ENCODE results near the gene PTPRD. TPM values are rescaled to one million over a fixed set of nuclear protein-coding genes. Genes with fewer than 3 reads are reported as not detected.

Gene PTPRD
- total RNA-seq, 1 experiment from 2014 or later, result 32.5 TPM

- Histone ChIP-seq H3K27ac (ENCODE audit: insufficient read length, low read depth, low read length) (no peak overlapping the region), H4K91ac (ENCODE audit: insufficient read length, low read depth, low read length) (no peak overlapping the region), H4K5ac (ENCODE audit: insufficient read length, low read depth, low read length) (no peak overlapping the region), H3K23ac (ENCODE audit: insufficient read length, low read depth, low read length) (no peak overlapping the region), H3K79me2 (ENCODE audit: insufficient read depth, low read length) (no peaks in the 10 kb centered on the region), H3K9me3 (ENCODE audit: control insufficient read depth, low read depth, low read length) (no peaks in the 10 kb centered on the region), H2BK120ac (ENCODE audit: low read depth, low read length, poor library complexity, severe bottlenecking) (no peak overlapping the region), H4K20me1 (ENCODE audit: control insufficient read depth, insufficient read depth, insufficient read length) (no peaks in the 10 kb centered on the region), H3K14ac (ENCODE audit: insufficient read depth, low read length) (no peak overlapping the region), H3K27me3 (ENCODE audit: insufficient read depth, low read length) (no peaks in the 10 kb centered on the region), H3K4me1 (ENCODE audit: insufficient read depth, low read length) (no peaks in the 10 kb centered on the region), H2BK12ac (ENCODE audit: insufficient read length, low read depth, low read length) (no peak overlapping the region), H2BK15ac (ENCODE audit: low read depth, low read length) (no peak overlapping the region), H3K56ac (ENCODE audit: insufficient read length, low read depth, low read length) (no peak overlapping the region), H2BK5ac (ENCODE audit: insufficient read length, low read length) (no peak overlapping the region), H3K23me2 (ENCODE audit: insufficient read length, low read depth, low read length, poor library complexity, severe bottlenecking) (no peaks in the 10 kb centered on the region), H2AK5ac (ENCODE audit: insufficient read length, low read length) (no peak overlapping the region), H2AFZ (ENCODE audit: low read length) (no peak overlapping the region), H3K4me2 (ENCODE audit: insufficient read depth, insufficient read length, low read length) (no peak overlapping the region), H3K18ac (ENCODE audit: insufficient read length, low read depth, low read length) (no peak overlapping the region), H3K79me1 (ENCODE audit: insufficient read depth, low read depth, low read length, poor library complexity, severe bottlenecking) (no peaks in the 10 kb centered on the region), H3K4ac (ENCODE audit: low read depth, low read length) (no peak overlapping the region), H2BK20ac (ENCODE audit: low read depth, low read length, poor library complexity, severe bottlenecking) (no peak overlapping the region), H3T11ph (ENCODE audit: low read length) (no peak overlapping the region), H4K8ac (replicated peaks; ENCODE audit: insufficient read length, low read depth, low read length) (no peak overlapping the region), H3K9ac (ENCODE audit: extremely low read depth, insufficient read length, low read length) (no peak overlapping the region)
- no peak overlapping the region for H3K27ac Mint-ChIP-seq
- no peak overlapping the region for H3K4me3 Mint-ChIP-seq
- peaks cover 16 to 24% of the 10 kb centered on the region in 2 experiments for H3K9me3 Mint-ChIP-seq
- DNase-seq, result no peak
- H3K36me3 Mint-ChIP-seq (ENCODE audit: insufficient read depth in 1 of 3, low read depth in 3 of 3), result peaks cover 2 to 18% (median 13%) of the 10 kb centered on the region in 3 experiments
- peaks cover 5% of the 10 kb centered on the region in 2 experiments; a peak in 3 of 4 replicates for H3K4me1 Mint-ChIP-seq
- TF ChIP-seq, protein P1, sequence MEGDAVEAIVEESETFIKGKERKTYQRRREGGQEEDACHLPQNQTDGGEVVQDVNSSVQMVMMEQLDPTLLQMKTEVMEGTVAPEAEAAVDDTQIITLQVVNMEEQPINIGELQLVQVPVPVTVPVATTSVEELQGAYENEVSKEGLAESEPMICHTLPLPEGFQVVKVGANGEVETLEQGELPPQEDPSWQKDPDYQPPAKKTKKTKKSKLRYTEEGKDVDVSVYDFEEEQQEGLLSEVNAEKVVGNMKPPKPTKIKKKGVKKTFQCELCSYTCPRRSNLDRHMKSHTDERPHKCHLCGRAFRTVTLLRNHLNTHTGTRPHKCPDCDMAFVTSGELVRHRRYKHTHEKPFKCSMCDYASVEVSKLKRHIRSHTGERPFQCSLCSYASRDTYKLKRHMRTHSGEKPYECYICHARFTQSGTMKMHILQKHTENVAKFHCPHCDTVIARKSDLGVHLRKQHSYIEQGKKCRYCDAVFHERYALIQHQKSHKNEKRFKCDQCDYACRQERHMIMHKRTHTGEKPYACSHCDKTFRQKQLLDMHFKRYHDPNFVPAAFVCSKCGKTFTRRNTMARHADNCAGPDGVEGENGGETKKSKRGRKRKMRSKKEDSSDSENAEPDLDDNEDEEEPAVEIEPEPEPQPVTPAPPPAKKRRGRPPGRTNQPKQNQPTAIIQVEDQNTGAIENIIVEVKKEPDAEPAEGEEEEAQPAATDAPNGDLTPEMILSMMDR (conservative IDR thresholded peaks at IDR 0.05), result no peak
- no peaks in the 10 kb centered on the region for H3K27me3 Mint-ChIP-seq (ENCODE audit: low read depth)
Observed at GRCh38 chr9:9231946-9232345, 1380.9 kb downstream of the PTPRD start.

Data from H9 (cell line).